ENCODE results near the gene STK36. TPM values are rescaled to one million over a fixed set of nuclear protein-coding genes. Genes with fewer than 3 reads are reported as not detected.
"Not testable (repeated sequence)": the region's sequence is repeated elsewhere in the genome, so short reads cannot be mapped to it uniquely, and the experiment has no call there.

The STK36 gene
- total RNA-seq, 1 experiment from 2014 or later = 12.6 TPM

GRCh38 chr2:218659258-218659987, 12.5 kb upstream of the STK36 start, which contains the start of the genes BCS1L and ZNF142:
Gene BCS1L, plus strand, starts transcription at chr2:218659683. Its CDS starts 1,305 bp downstream, at chr2:218660988.
Gene ZNF142, minus strand, starts transcription at chr2:218659623. Its CDS starts 3,194 bp downstream, at chr2:218656429.
- peak; percentile 85 for DNase-seq (ENCODE audit: low read depth, low spot score)
- in situ Hi-C loops (cut with HindIII; ENCODE audit: low pct_unique_long_range_greater_than_20kb, low sequenced_read_pairs) = no loop called here

- in situ Hi-C loops (cut with HindIII; ENCODE audit: low pct_unique_long_range_greater_than_20kb, low sequenced_read_pairs) = no loop called here
- no peak for DNase-seq (ENCODE audit: low read depth, low spot score)
Observed at GRCh38 chr2:218659988-218660358, 11.9 kb upstream of the STK36 start.

GRCh38 chr2:218662377-218662776, 9.5 kb upstream of the STK36 start:
- in situ Hi-C loops (cut with HindIII; ENCODE audit: low pct_unique_long_range_greater_than_20kb, low sequenced_read_pairs) = no loop called here
- no peak for DNase-seq (ENCODE audit: low read depth, low spot score)

GRCh38 chr2:218662827-218663226, 9.1 kb upstream of the STK36 start:
- in situ Hi-C loops (cut with HindIII; ENCODE audit: low pct_unique_long_range_greater_than_20kb, low sequenced_read_pairs) = no loop called here
- no peak for DNase-seq (ENCODE audit: low read depth, low spot score)

- DNase-seq (ENCODE audit: low read depth, low spot score) = no peak
- in situ Hi-C loops (cut with HindIII; ENCODE audit: low pct_unique_long_range_greater_than_20kb, low sequenced_read_pairs) = no loop called here
Observed at GRCh38 chr2:218663901-218664300, 8.0 kb upstream of the STK36 start.

- in situ Hi-C loops (cut with HindIII; ENCODE audit: low pct_unique_long_range_greater_than_20kb, low sequenced_read_pairs) = no loop called here
- no peak for DNase-seq (ENCODE audit: low read depth, low spot score)
Observed at GRCh38 chr2:218664653-218665052, 7.2 kb upstream of the STK36 start.

GRCh38 chr2:218671097-218671653, 711 bp upstream of the STK36 start:
- in situ Hi-C loops (cut with HindIII; ENCODE audit: low pct_unique_long_range_greater_than_20kb, low sequenced_read_pairs) = no loop called here
- DNase-seq (ENCODE audit: low read depth, low spot score) = peak; percentile 10

GRCh38 chr2:218679119-218679518, 7.2 kb downstream of the STK36 start:
- DNase-seq (ENCODE audit: low read depth, low spot score) = no peak
- in situ Hi-C loops (cut with HindIII; ENCODE audit: low pct_unique_long_range_greater_than_20kb, low sequenced_read_pairs) = no loop called here

GRCh38 chr2:218680061-218680460, 8.2 kb downstream of the STK36 start:
- no peak for DNase-seq (ENCODE audit: low read depth, low spot score)

GRCh38 chr2:218687400-218688060, 15.6 kb downstream of the STK36 start:
- DNase-seq (ENCODE audit: low read depth, low spot score) = peak; percentile 88
- in situ Hi-C loops (cut with HindIII; ENCODE audit: low pct_unique_long_range_greater_than_20kb, low sequenced_read_pairs) = not testable (repeated sequence)

More at GRCh38 chr2:218680061-218680460, 8.2 kb downstream of the STK36 start:
- in situ Hi-C loops (cut with HindIII; ENCODE audit: low pct_unique_long_range_greater_than_20kb, low sequenced_read_pairs) = no loop called here

GRCh38 chr2:218691234-218691633, 19.3 kb downstream of the STK36 start:
- in situ Hi-C loops (cut with HindIII; ENCODE audit: low pct_unique_long_range_greater_than_20kb, low sequenced_read_pairs) = no loop called here
- DNase-seq (ENCODE audit: low read depth, low spot score) = no peak

- in situ Hi-C loops (cut with HindIII; ENCODE audit: low pct_unique_long_range_greater_than_20kb, low sequenced_read_pairs) = no loop called here
- DNase-seq (ENCODE audit: low read depth, low spot score) = no peak
Observed at GRCh38 chr2:218694405-218695145, 22.7 kb downstream of the STK36 start.

- in situ Hi-C loops (cut with HindIII; ENCODE audit: low pct_unique_long_range_greater_than_20kb, low sequenced_read_pairs) = no loop called here
- peak; percentile 12 for DNase-seq (ENCODE audit: low read depth, low spot score)
Observed at GRCh38 chr2:218698885-218699284, 27.0 kb downstream of the STK36 start.

GRCh38 chr2:218701806-218702205, 29.9 kb downstream of the STK36 start:
- peak; percentile 21 for DNase-seq (ENCODE audit: low read depth, low spot score)
- in situ Hi-C loops (cut with HindIII; ENCODE audit: low pct_unique_long_range_greater_than_20kb, low sequenced_read_pairs) = no loop called here

- in situ Hi-C loops (cut with HindIII; ENCODE audit: low pct_unique_long_range_greater_than_20kb, low sequenced_read_pairs) = no loop called here
- no peak for DNase-seq (ENCODE audit: low read depth, low spot score)
Observed at GRCh38 chr2:218703341-218703740, 31.5 kb downstream of the STK36 start.

GRCh38 chr2:218708086-218708485, 36.2 kb downstream of the STK36 start:
- in situ Hi-C loops (cut with HindIII; ENCODE audit: low pct_unique_long_range_greater_than_20kb, low sequenced_read_pairs) = no loop called here
- no peak for DNase-seq (ENCODE audit: low read depth, low spot score)

GRCh38 chr2:218709908-218710307, 38.0 kb downstream of the STK36 start:
- DNase-seq (ENCODE audit: low read depth, low spot score) = no peak
- in situ Hi-C loops (cut with HindIII; ENCODE audit: low pct_unique_long_range_greater_than_20kb, low sequenced_read_pairs) = no loop called here

- in situ Hi-C loops (cut with HindIII; ENCODE audit: low pct_unique_long_range_greater_than_20kb, low sequenced_read_pairs) = no loop called here
- DNase-seq (ENCODE audit: low read depth, low spot score) = no peak
Observed at GRCh38 chr2:218710334-218710686, 38.4 kb downstream of the STK36 start.
